HepG2 (cell line): ENCODE measurements around the gene RABGAP1L. TPM values are rescaled to one million over a fixed set of nuclear protein-coding genes. Genes with fewer than 3 reads are reported as not detected.

Experiments used
- ATAC-seq: fragments of 200-7000 bp; cut with Tn5 transposase; 3 replicates; pipeline ENCODE4 v1.9.1; 2020; ENCODE audit warnings: mild to moderate bottlenecking, moderate library complexity
- BruUV-seq: library from RNA; stranded (reverse); fragments of 400-500 nt; replicated peaks from 2 replicates; lab custom pipeline; 2021; lab: Mats Ljungman, UMichigan
- CTCF ChIA-PET: fragments of 300-600 bp; formaldehyde crosslinking; extraction: SDS; loops from one replicate; lab custom pipeline; 2021; ENCODE audit warnings: low total read pairs, inconsistent platforms, low intra/inter-chr PET ratio; lab: Yijun Ruan, JAX
- POLR2A ChIA-PET: fragments of 350-600 bp; sonication (Branson Sonifier 250); formaldehyde crosslinking; loops from one replicate; lab custom pipeline; 2020; ENCODE audit warnings: antibody characterized with exemption, inconsistent platforms; lab: Yijun Ruan, JAX
- DNase-seq: peaks from one replicate; pipeline ENCODE4 v3.0.0-alpha.2; 2015; ENCODE audit warnings: low spot score
- FAIRE-seq: peaks from 3 replicates; lab custom pipeline; 2011; peaks lifted over from hg19 to GRCh38; lab: Jason Lieb, UNC
- H2AFZ ChIP-seq: one replicate; pipeline ENCODE4 v1.6.1; 2011; ENCODE audit warnings: low read length, inconsistent platforms
- H3K27ac ChIP-seq: fragments of 300-600 bp; 3 replicates; pipeline ENCODE4 v1.8.0; 2011; ENCODE audit warnings: mixed run types, mild to moderate bottlenecking, mixed read lengths, low read length, inconsistent platforms; ENCODE audit not compliant: insufficient read depth; ENCODE audit errors: extremely low read length
- H3K27me3 ChIP-seq, 2 experiments: fragments of 200-600 bp in 1 of 2; 2 replicates in 1 of 2; 3 replicates in 1 of 2; pipeline versions ENCODE4 v1.6.0 to v1.8.0; 2011; ENCODE audit warnings: low read length in 2 of 2, mild to moderate bottlenecking in 2 of 2, moderate library complexity in 2 of 2, inconsistent platforms in 1 of 2; ENCODE audit not compliant: insufficient read depth in 2 of 2, control insufficient read depth in 1 of 2
- H3K36me3 ChIP-seq, 2 experiments: fragments of 200-600 bp in 1 of 2; replicated peaks in 1 of 2; 2 replicates in 1 of 2; 3 replicates in 1 of 2; pipeline versions ENCODE4 v1.5.1 to v1.8.0; 2011; ENCODE audit warnings: low read length in 2 of 2, inconsistent platforms in 1 of 2; ENCODE audit not compliant: insufficient read depth in 2 of 2, control insufficient read depth in 1 of 2
- H3K4me1 ChIP-seq: 2 replicates; pipeline ENCODE4 v1.5.1; 2012; ENCODE audit warnings: low read length, inconsistent platforms; ENCODE audit not compliant: insufficient read depth
- H3K4me2 ChIP-seq: 2 replicates; pipeline ENCODE4 v1.6.0; 2011; ENCODE audit warnings: low read depth, low read length, inconsistent platforms
- H3K4me3 ChIP-seq, 3 experiments: fragments of 200-600 bp in 1 of 3; sonication (generic), shearing (Covaris generic) in 1 of 3; replicated peaks in 1 of 3; 2 replicates each; pipeline ENCODE4 v1.5.1; 2011 to 2016; ENCODE audit warnings: low read length in 3 of 3, inconsistent platforms in 2 of 3, low read depth in 2 of 3, mild to moderate bottlenecking in 2 of 3, control low read depth in 1 of 3, mixed read lengths in 1 of 3; ENCODE audit not compliant: insufficient read depth in 1 of 3
- H3K79me2 ChIP-seq: one replicate; pipeline ENCODE4 v1.6.1; 2011; ENCODE audit warnings: low read length, inconsistent platforms; ENCODE audit not compliant: insufficient read depth
- H3K9ac ChIP-seq: 2 replicates; pipeline ENCODE4 v1.6.0; 2011; ENCODE audit warnings: mild to moderate bottlenecking, low read depth, low read length, inconsistent platforms; ENCODE audit not compliant: insufficient read depth
- H3K9me3 ChIP-seq: 2 replicates; pipeline ENCODE4 v1.5.1; 2012; ENCODE audit warnings: mild to moderate bottlenecking, low read length
- H4K20me1 ChIP-seq: 2 replicates; pipeline ENCODE4 v1.6.0; 2011; ENCODE audit warnings: inconsistent platforms, mild to moderate bottlenecking, low read length, moderate library complexity; ENCODE audit not compliant: insufficient read depth
- ESRRA ChIP-seq: sonication (generic); formaldehyde crosslinking; IDR thresholded peaks from 2 replicates; pipeline ENCODE4 v1.5.1; 2020; ENCODE audit warnings: mild to moderate bottlenecking, low read depth, missing genetic modification reagents
- GFI1 ChIP-seq: sonication (generic); formaldehyde crosslinking; IDR thresholded peaks from 2 replicates; pipeline ENCODE4 v1.5.0; 2020; ENCODE audit warnings: missing genetic modification reagents, mild to moderate bottlenecking, borderline replicate concordance
- KAT2B ChIP-seq: fragments of 150-350 bp; IDR thresholded peaks from 2 replicates; pipeline ENCODE4 v1.6.1; 2014; ENCODE audit warnings: low read depth, low read length, borderline replicate concordance
- KAT7 ChIP-seq: IDR thresholded peaks from 2 replicates; pipeline ENCODE4 v1.6.1; 2018; ENCODE audit warnings: borderline replicate concordance, missing compliant biosample characterization
- MYNN ChIP-seq: sonication (generic); formaldehyde crosslinking; IDR thresholded peaks from 2 replicates; pipeline ENCODE4 v1.4.0; 2020; ENCODE audit warnings: mild to moderate bottlenecking, low read depth, missing genetic modification reagents
- NKX3-1 ChIP-seq: sonication (generic); formaldehyde crosslinking; IDR thresholded peaks from 2 replicates; pipeline ENCODE4 v1.5.0; 2020; ENCODE audit warnings: missing genetic modification reagents
- RERE ChIP-seq: IDR thresholded peaks from 2 replicates; pipeline ENCODE4 v1.6.1; 2016; ENCODE audit warnings: low read depth, missing genetic modification reagents, missing compliant biosample characterization
- RXRA ChIP-seq: sonication (generic); formaldehyde crosslinking; IDR thresholded peaks from 2 replicates; pipeline ENCODE4 v1.5.1; 2020; ENCODE audit warnings: missing genetic modification reagents
- SP2 ChIP-seq: sonication (generic); formaldehyde crosslinking; IDR thresholded peaks from 2 replicates; pipeline ENCODE4 v1.5.1; 2020; ENCODE audit warnings: mild to moderate bottlenecking, missing genetic modification reagents
- TMF1 ChIP-seq: sonication (generic); formaldehyde crosslinking; IDR thresholded peaks from 2 replicates; pipeline ENCODE4 v1.8.1; 2022; ENCODE audit warnings: low read depth, missing genetic modification reagents
- U2AF1 ChIP-seq: fragments of 200-400 bp; formaldehyde crosslinking; optimal IDR thresholded peaks from 2 replicates; pipeline ENCODE3; 2017; ENCODE audit warnings: mild to moderate bottlenecking, low read depth, low read length
- ZZZ3 ChIP-seq: sonication (generic); formaldehyde crosslinking; IDR thresholded peaks from 2 replicates; pipeline ENCODE4 v1.4.0; 2020; ENCODE audit warnings: missing genetic modification reagents, mild to moderate bottlenecking, borderline replicate concordance
- WGBS: methylation state at CpG from one replicate; pipeline ENCODE4 v1.1.6; 2017; ENCODE audit warnings: low lambda C conversion rate; 5-methylcytosine and 5-hydroxymethylcytosine counted together
- in situ Hi-C: cut with HindIII; loops from 2 replicates; pipeline ENCODE4 v1.10.0; 2017; ENCODE audit warnings: low pct_unique_long_range_greater_than_20kb; ENCODE audit not compliant: extremely low pct_ligation_motif_present
- intact Hi-C: fragments of 100-400 bp; cut with micrococcal nuclease; formaldehyde crosslinking; loops from one replicate; pipeline ENCODE4 v1.10.0; 2022; ENCODE audit not compliant: unreplicated experiment
- polyA plus RNA-seq, 8 experiments: library from polyadenylated mRNA; depleted of rRNA in 3 of 8; stranded (reverse) in 7 of 8; unstranded in 1 of 8; fragments of >200 nt; fragmentation: Illumina TruSeq in 4 of 8; extraction: Trizol in 4 of 8; gene quantifications; 2 replicates each; pipeline versions ENCODE4 v1.2.1 to v1.2.3, GENCODE V29; 2011 to 2016; ENCODE audit warnings: low read depth in 4 of 8, missing spikeins in 1 of 8, mixed read lengths in 1 of 8; ENCODE audit not compliant: insufficient read depth in 1 of 8
- total RNA-seq, 5 experiments: library from RNA; depleted of rRNA; stranded (reverse); fragments of >200 nt; fragmentation: Illumina TruSeq; extraction: Trizol; gene quantifications; 2 replicates each; pipeline ENCODE4 v1.2.3, GENCODE V29; 2016; ENCODE audit warnings: low read depth in 1 of 5
- TF ChIP-seq, protein P1 (sequence below): IDR thresholded peaks from 2 replicates; pipeline ENCODE4 v1.6.1; 2016; ENCODE audit warnings: missing compliant biosample characterization, missing genetic modification reagents, borderline replicate concordance

RABGAP1L gene
- total and polyA plus RNA-seq, 2 of the 13 experiments (the other 11 are each of a cell fraction or from before 2014, with no cell fraction given) = 7.9 to 22.6 TPM

DNA sequence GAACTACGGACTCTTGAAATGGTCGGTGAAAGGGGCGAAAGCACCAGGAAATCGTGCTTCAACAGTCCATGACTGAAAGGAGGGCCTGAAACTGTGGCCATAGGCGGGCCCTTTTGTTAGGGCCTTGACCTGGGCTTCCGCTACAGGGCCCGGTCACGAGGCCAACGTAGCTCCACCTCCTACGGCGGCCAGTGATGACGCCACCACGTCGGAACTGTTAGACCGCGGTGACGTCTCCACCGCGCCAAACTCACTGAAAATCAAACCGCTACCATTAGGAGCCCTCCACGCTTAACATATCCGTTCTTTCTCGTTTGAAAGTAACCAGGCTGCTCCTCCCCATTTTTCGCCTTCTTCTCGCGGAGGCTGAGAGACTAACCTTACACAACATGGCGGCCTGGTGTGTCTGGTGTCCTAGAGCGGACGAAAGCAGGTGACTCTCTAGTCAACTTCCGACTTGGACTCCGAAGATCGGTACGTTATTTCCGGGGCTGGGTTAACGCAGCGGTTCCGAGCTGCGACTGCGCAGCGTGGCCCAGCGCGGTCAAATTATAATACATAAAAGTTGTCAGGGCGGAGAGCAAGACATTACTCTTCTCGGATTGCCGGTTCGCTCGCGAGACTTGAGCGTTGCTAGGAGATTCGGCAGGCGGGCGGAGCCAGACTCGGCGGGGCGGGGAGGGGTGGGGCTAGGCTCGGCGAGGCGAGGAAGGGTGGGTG, 840.1 kb downstream of the RABGAP1L start:
- BruUV-seq = TSS peak; percentile 80
- FAIRE-seq = peak; percentile 82
- H3K79me2 ChIP-seq = peaks cover 43% of the 10 kb centered on the region
- peak; percentile 77 for TF ChIP-seq U2AF1
- TF ChIP-seq MYNN = no peak
- peak; percentile 76; the same call in 1 of the 2 replicates for TF ChIP-seq ZZZ3 (CRISPR knock-in tag)
- peak; percentile 82; the same call in 1 of the 2 replicates for TF ChIP-seq KAT7 (CRISPR knock-in tag)
- TF ChIP-seq RERE = no peak
- no peak; the same call in 1 of the 2 replicates for TF ChIP-seq TMF1 (CRISPR knock-in tag)
- peak; percentile 83 for TF ChIP-seq RXRA (CRISPR knock-in tag)
- TF ChIP-seq KAT2B = no peak
- TF ChIP-seq SP2 (CRISPR knock-in tag) = peak; percentile 57; the same call in 1 of the 2 replicates
- TF ChIP-seq GFI1 (CRISPR knock-in tag) = no peak
- TF ChIP-seq, protein P1, sequence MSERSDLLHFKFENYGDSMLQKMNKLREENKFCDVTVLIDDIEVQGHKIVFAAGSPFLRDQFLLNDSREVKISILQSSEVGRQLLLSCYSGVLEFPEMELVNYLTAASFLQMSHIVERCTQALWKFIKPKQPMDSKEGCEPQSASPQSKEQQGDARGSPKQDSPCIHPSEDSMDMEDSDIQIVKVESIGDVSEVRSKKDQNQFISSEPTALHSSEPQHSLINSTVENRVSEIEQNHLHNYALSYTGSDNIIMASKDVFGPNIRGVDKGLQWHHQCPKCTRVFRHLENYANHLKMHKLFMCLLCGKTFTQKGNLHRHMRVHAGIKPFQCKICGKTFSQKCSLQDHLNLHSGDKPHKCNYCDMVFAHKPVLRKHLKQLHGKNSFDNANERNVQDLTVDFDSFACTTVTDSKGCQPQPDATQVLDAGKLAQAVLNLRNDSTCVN = peak; percentile 59; the same call in 1 of the 2 replicates
- TF ChIP-seq NKX3-1 (CRISPR knock-in tag) = no peak
- 0 out of 2 replicates have a peak, but pooled peaks have one; percentile 34 for TF ChIP-seq ESRRA

More for the DNA sequence above, 840.1 kb downstream of the RABGAP1L start:
- 1% methylated on average over 34 of the region's 58 CpGs for WGBS
- DNase-seq (peak; percentile 97), ATAC-seq (peak; percentile 89)
- peak overlapping the region; percentile 98 for H3K27ac ChIP-seq
- ChIA-PET CTCF (interaction anchor here (2.3 kb wide), 1 partner anchor 229 kb away, joined by 26 read pairs; no protein-coding TSS in a partner anchor), POLR2A (interaction anchor here (0.6 to 3.8 kb wide), 29 partner anchors 8 to 1524 kb away, joined by 3 to 124 read pairs (median 4); partner anchors contain the start of genes COP1, KLHL20, MRPS14 and ZBTB37)
- H4K20me1 ChIP-seq = peaks cover 4% of the 10 kb centered on the region; the same call in 1 of the 2 replicates
- H3K9ac ChIP-seq = peak overlapping the region; percentile 98
- peaks cover 0 to under 1% of the 10 kb centered on the region in 2 experiments; a peak in 2 of 5 replicates for H3K36me3 ChIP-seq
- peak overlapping the region; percentile 56 for H2AFZ ChIP-seq
- H3K4me1 ChIP-seq = peaks cover 69% of the 10 kb centered on the region
- in situ Hi-C loops (loop anchor here (5.0 to 25.0 kb wide), 2 partner anchors 227 to 737 kb away; no protein-coding TSS in a partner anchor), intact Hi-C loops (loop anchor here (5.0 kb wide), 3 partner anchors 47 to 732 kb away; no protein-coding TSS in a partner anchor)
- H3K4me2 ChIP-seq = peak overlapping the region; percentile 80
- peak overlapping the region; percentile 68 to 92 (median 79) for H3K4me3 ChIP-seq
- H3K9me3 ChIP-seq = no peaks in the 10 kb centered on the region
- no peaks in the 10 kb centered on the region; a peak in 1 of 5 replicates for H3K27me3 ChIP-seq
